ENCODE results near the gene CA5A.

CA5A gene

GRCh38 chr16:87841340-87842208 lies 94.8 kb downstream of the CA5A start:
- DNase-seq (ENCODE audit: extremely low read depth in 1 of 2, low read depth in 1 of 2): no peak

- no peak for DNase-seq (ENCODE audit: extremely low read depth in 1 of 2, low read depth in 1 of 2)
Measured at GRCh38 chr16:87840271-87840978, 95.9 kb downstream of the CA5A start.

GRCh38 chr16:87839542-87840270 lies 96.6 kb downstream of the CA5A start:
- DNase-seq (ENCODE audit: extremely low read depth in 1 of 2, low read depth in 1 of 2): no peak

- DNase-seq (ENCODE audit: extremely low read depth in 1 of 2, low read depth in 1 of 2): no peak
Measured at GRCh38 chr16:87838643-87839541, 97.4 kb downstream of the CA5A start.

All from stimulated activated CD8-positive, alpha-beta memory T cell treated with anti-CD3 and anti-CD28 coated beads, Interleukin-7, amount 100 ng/mL, for 48 hours (primary cell).